ENCODE data around the gene NPIPB6. TPM values are rescaled to one million over a fixed set of nuclear protein-coding genes. Genes with fewer than 3 reads are reported as not detected.
A peak's percentile ranks its signal among the peaks of the same experiment; 100 is the strongest.

The NPIPB6 gene
- total and polyA plus RNA-seq, 2 experiments from 2014 or later = 0.32 to 0.48 TPM

DNA sequence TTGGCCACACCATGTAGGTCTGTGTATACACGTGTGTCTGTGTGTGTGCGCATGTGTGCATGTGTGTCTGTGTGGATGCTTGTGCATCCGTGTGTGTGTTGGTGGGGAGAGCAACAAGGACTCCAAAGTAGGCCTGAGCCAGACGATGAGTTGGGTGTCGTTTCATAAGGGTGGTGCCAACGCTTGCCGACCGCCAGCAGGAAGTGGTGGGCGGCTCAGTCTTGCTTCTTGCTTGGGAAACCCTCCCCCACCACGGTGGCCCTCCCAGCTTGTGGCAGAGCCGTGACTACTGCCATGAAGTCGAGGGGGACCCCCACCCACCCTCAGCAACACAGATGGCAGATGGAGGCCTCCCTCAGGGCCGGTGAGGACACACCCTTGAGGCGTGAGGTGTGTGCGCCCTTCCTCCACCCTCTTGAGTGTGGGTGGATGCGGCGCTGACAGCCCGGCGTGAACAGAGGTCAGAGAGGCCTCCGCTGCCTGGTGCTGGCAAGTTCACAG lies 53.4 kb downstream of the NPIPB6 start:
- Histone ChIP-seq H3K9me3 (ENCODE audit: low read depth) (no peaks in the 10 kb centered on the region), H4K20me1 (ENCODE audit: insufficient read depth) (no peaks in the 10 kb centered on the region), H3K27ac (no peak overlapping the region), H3K9ac (no peak overlapping the region), H3K4me2 (ENCODE audit: unreplicated experiment) (no peak overlapping the region), H3K4me1 (ENCODE audit: insufficient read depth) (no peaks in the 10 kb centered on the region), H2AFZ (no peak overlapping the region), H3K27me3 (replicated peaks; ENCODE audit: insufficient read depth) (peaks cover 5% of the 10 kb centered on the region; the same call in 1 of the 2 replicates), H3F3A (ENCODE audit: insufficient read depth) (no peaks in the 10 kb centered on the region), H3K4me3 (no peak overlapping the region), H3K79me2 (ENCODE audit: insufficient read depth) (no peaks in the 10 kb centered on the region), H3K9me2 (ENCODE audit: insufficient read depth) (no peaks in the 10 kb centered on the region), H3K36me3 (ENCODE audit: low read depth) (no peaks in the 10 kb centered on the region)
- in situ Hi-C loops (cut with MboI) = no loop called here
- no peak for DNase-seq
- WGBS, 2 experiments (ENCODE audit: low coverage in 1 of 2, low lambda C conversion rate in 2 of 2, missing lambda C conversion rate in 2 of 2) = 47 to 50% methylated on average over 20 of the region's 20 CpGs
- TF ChIP-seq EZH2 (IDR thresholded peaks at IDR 0.05; ENCODE audit: insufficient read depth, poor library complexity, severe bottlenecking) = no peak
- no peak for TF ChIP-seq EZH2phosphoT487 (IDR thresholded peaks at IDR 0.05; ENCODE audit: insufficient read depth, low read depth)

DNA sequence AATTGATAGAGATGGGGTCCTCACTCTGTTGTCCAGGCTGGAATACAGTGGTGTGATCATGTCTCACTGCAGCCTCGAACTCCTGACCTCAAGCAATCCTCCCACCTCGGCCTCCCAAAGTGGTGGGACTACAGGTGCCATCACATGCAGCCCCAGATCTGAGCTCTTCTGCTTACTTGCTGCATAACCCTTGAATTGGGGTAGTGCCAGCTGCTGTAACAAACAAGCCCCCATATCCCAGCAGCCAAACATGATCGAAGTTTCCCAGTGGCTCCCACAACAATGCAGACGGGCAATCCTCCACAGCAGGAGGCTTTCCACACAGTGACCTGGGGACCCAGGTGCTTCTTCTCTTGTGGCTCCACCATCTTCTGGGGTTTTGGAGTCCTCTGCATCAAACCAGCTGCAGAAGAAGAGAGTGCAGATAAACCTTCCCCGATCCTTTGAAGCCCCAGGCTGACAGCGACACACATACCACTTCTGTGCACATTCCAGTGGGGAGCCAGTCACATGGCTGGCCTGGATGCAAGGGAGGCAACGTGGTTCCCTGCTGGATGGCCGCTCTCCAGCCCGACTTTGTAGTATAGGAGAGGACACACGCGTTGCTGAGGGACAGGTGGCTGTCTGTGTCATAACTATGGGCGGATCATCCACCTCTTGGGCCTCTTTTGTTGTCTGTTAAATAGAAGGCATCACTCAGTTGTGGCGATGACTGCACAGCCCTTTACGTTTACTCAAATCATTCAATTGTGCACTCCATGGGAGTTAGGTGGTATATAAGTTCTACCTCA lies 54.3 kb downstream of the NPIPB6 start:
- no peak overlapping the region for H2AFZ ChIP-seq
- no peaks in the 10 kb centered on the region for H3K4me1 ChIP-seq (ENCODE audit: insufficient read depth)
- in situ Hi-C loops (cut with MboI) = no loop called here
- H3F3A ChIP-seq (ENCODE audit: insufficient read depth) = no peaks in the 10 kb centered on the region
- TF ChIP-seq EZH2phosphoT487 (IDR thresholded peaks at IDR 0.05; ENCODE audit: insufficient read depth, low read depth) = no peak
- TF ChIP-seq EZH2 (IDR thresholded peaks at IDR 0.05; ENCODE audit: insufficient read depth, poor library complexity, severe bottlenecking) = no peak
- no peaks in the 10 kb centered on the region for H3K79me2 ChIP-seq (ENCODE audit: insufficient read depth)
- no peak overlapping the region for H3K27ac ChIP-seq
- 45 to 47% methylated on average over 14 of the region's 14 CpGs for WGBS, 2 experiments (ENCODE audit: low coverage in 1 of 2, low lambda C conversion rate in 2 of 2, missing lambda C conversion rate in 2 of 2)
- H3K9me2 ChIP-seq (ENCODE audit: insufficient read depth) = no peaks in the 10 kb centered on the region
- no peaks in the 10 kb centered on the region for H3K9me3 ChIP-seq (ENCODE audit: low read depth)
- H3K4me2 ChIP-seq (ENCODE audit: unreplicated experiment) = no peak overlapping the region
- no peak overlapping the region for H3K9ac ChIP-seq
- peaks cover 5% of the 10 kb centered on the region; the same call in 1 of the 2 replicates for H3K27me3 ChIP-seq (replicated peaks; ENCODE audit: insufficient read depth)
- no peak overlapping the region for H3K4me3 ChIP-seq
- H4K20me1 ChIP-seq (ENCODE audit: insufficient read depth) = no peaks in the 10 kb centered on the region
- H3K36me3 ChIP-seq (ENCODE audit: low read depth) = no peaks in the 10 kb centered on the region
- DNase-seq = no peak

DNA sequence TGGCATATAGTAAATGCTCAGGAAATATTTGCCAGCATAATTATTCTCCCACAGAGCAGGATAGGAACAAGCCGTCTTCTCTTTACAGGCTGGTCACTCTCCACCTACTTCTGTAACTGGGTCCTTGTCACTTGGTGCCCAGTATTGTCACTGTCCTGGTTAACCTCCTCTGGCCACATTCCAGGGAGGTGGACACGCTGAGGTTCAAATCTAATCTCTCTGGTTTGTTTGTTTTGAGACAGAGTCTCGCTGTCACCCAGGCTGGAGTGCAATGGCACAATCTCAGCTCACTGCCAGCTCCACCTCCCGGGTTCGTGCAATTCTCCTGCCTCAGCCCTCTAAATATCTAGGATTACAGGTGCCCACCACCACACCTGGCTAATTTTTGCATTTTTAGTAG lies 55.4 kb downstream of the NPIPB6 start:
- 62 to 65% methylated on average over 5 of the region's 5 CpGs for WGBS, 2 experiments (ENCODE audit: low coverage in 1 of 2, low lambda C conversion rate in 2 of 2, missing lambda C conversion rate in 2 of 2)
- no peak for DNase-seq
- in situ Hi-C loops (cut with MboI) = no loop called here

DNA sequence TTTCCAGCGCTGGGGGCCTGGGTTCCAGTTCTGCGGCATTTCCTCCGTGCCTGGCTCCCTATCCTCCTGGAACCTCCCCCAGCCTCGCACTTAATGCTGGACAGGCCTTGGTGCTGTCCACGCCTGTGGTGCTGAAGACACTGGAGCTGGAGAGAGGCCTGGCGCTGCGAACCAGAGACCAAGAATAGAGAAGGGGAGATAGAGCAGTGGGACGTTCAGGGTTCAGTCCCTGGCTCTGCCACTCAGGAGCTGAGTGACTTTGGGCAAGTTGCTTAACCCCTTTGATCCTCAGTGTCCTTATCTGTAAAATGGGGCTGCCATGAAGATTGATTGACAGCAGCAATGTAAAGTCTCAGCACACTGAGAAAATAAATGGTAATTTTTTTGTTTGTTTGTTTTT lies 59.1 kb downstream of the NPIPB6 start:
- DNase-seq = peak; percentile 48
- H3K4me1 ChIP-seq (ENCODE audit: insufficient read depth) = no peaks in the 10 kb centered on the region
- H3K4me3 ChIP-seq = no peak overlapping the region
- no peaks in the 10 kb centered on the region for H3K36me3 ChIP-seq (ENCODE audit: low read depth)
- in situ Hi-C loops (cut with MboI) = no loop called here
- 56 to 65% methylated on average over 8 of the region's 8 CpGs for WGBS, 2 experiments (ENCODE audit: low coverage in 1 of 2, low lambda C conversion rate in 2 of 2, missing lambda C conversion rate in 2 of 2)
- no peak overlapping the region for H3K4me2 ChIP-seq (ENCODE audit: unreplicated experiment)
- H3K79me2 ChIP-seq (ENCODE audit: insufficient read depth) = no peaks in the 10 kb centered on the region
- peaks cover 9% of the 10 kb centered on the region; the same call in 1 of the 2 replicates for H3K27me3 ChIP-seq (replicated peaks; ENCODE audit: insufficient read depth)
- no peaks in the 10 kb centered on the region for H3F3A ChIP-seq (ENCODE audit: insufficient read depth)
- H3K27ac ChIP-seq = no peak overlapping the region
- TF ChIP-seq EZH2phosphoT487 (IDR thresholded peaks at IDR 0.05; ENCODE audit: insufficient read depth, low read depth) (no peak), EZH2 (IDR thresholded peaks at IDR 0.05; ENCODE audit: insufficient read depth, poor library complexity, severe bottlenecking) (no peak)
- H2AFZ ChIP-seq = no peak overlapping the region
- no peaks in the 10 kb centered on the region for H4K20me1 ChIP-seq (ENCODE audit: insufficient read depth)
- H3K9ac ChIP-seq = no peak overlapping the region
- no peaks in the 10 kb centered on the region for H3K9me3 ChIP-seq (ENCODE audit: low read depth)
- no peaks in the 10 kb centered on the region for H3K9me2 ChIP-seq (ENCODE audit: insufficient read depth)

More for the DNA sequence above, 55.4 kb downstream of the NPIPB6 start:
- H3K27me3 ChIP-seq (replicated peaks; ENCODE audit: insufficient read depth) = peaks cover 5% of the 10 kb centered on the region; the same call in 1 of the 2 replicates
- no peaks in the 10 kb centered on the region for H3K36me3 ChIP-seq (ENCODE audit: low read depth)
- H3K27ac ChIP-seq = no peak overlapping the region
- H3K9ac ChIP-seq = no peak overlapping the region
- no peak overlapping the region for H3K4me2 ChIP-seq (ENCODE audit: unreplicated experiment)
- no peaks in the 10 kb centered on the region for H3K4me1 ChIP-seq (ENCODE audit: insufficient read depth)
- no peaks in the 10 kb centered on the region for H3F3A ChIP-seq (ENCODE audit: insufficient read depth)
- no peak overlapping the region for H3K4me3 ChIP-seq
- no peaks in the 10 kb centered on the region for H3K9me3 ChIP-seq (ENCODE audit: low read depth)
- no peak overlapping the region for H2AFZ ChIP-seq
- TF ChIP-seq EZH2 (IDR thresholded peaks at IDR 0.05; ENCODE audit: insufficient read depth, poor library complexity, severe bottlenecking) = no peak
- TF ChIP-seq EZH2phosphoT487 (IDR thresholded peaks at IDR 0.05; ENCODE audit: insufficient read depth, low read depth) = no peak
- H3K79me2 ChIP-seq (ENCODE audit: insufficient read depth) = no peaks in the 10 kb centered on the region
- no peaks in the 10 kb centered on the region for H3K9me2 ChIP-seq (ENCODE audit: insufficient read depth)
- H4K20me1 ChIP-seq (ENCODE audit: insufficient read depth) = no peaks in the 10 kb centered on the region

Measured in GM23248 (cell line).